Bronchial epithelial cell (primary cell): ENCODE results near the gene RFPL2. TPM values are rescaled to one million over a fixed set of nuclear protein-coding genes. Genes with fewer than 3 reads are reported as not detected.
A peak's percentile ranks its signal among the peaks of the same experiment; 100 is the strongest.

ENCODE experiments used
- DNase-seq: peaks from one replicate; pipeline ENCODE4 v3.0.0-alpha.2; 2010; ENCODE audit warnings: low read depth
- FAIRE-seq: peaks from 2 replicates; lab custom pipeline; 2011; peaks lifted over from hg19 to GRCh38; lab: Jason Lieb, UNC
- H3K27me3 ChIP-seq: 2 replicates; pipeline ENCODE4 v1.5.1; 2011; ENCODE audit warnings: low read length; ENCODE audit not compliant: control insufficient read depth, insufficient read depth
- H3K36me3 ChIP-seq: 2 replicates; pipeline ENCODE4 v1.5.1; 2011; ENCODE audit warnings: low read length; ENCODE audit not compliant: control insufficient read depth, insufficient read depth
- H3K4me3 ChIP-seq: 2 replicates; pipeline ENCODE4 v1.5.1; 2011; ENCODE audit warnings: mild to moderate bottlenecking, low read depth, low read length, control low read depth
- total RNA-seq: library from RNA; depleted of rRNA; stranded (reverse); fragments of >200 nt; gene quantifications from 2 replicates; pipeline ENCODE4 v1.2.1, GENCODE V29; 2014
- TF ChIP-seq, protein P1 (sequence below): IDR thresholded peaks from 2 replicates; pipeline ENCODE4 v1.5.1; 2011; ENCODE audit warnings: mild to moderate bottlenecking, moderate library complexity, low read length, control low read depth, inconsistent platforms; ENCODE audit not compliant: insufficient read depth, severe bottlenecking

The RFPL2 gene
- total RNA-seq, 1 donor from 2014 or later, result not detected

DNA sequence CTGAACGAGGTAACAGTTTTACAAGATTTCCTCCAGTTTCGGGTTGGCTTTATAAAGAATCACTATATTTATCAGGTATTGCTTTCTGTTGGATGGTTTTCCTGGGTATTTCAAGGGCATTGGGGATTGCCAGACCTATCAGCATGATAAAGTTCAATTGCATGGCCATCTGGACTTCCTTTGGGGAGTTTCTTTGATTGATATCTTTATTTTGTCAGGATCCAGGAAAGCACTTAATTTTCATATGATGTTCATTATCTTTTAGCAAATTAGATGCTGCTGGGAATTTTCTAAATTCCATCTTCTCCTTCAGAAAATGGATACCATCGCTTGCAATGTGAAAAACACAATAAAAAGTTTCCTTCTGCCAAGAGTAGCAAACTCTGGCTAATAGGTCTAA lies 21.2 kb downstream of the RFPL2 start:
- FAIRE-seq, result no peak
- TF ChIP-seq, protein P1, sequence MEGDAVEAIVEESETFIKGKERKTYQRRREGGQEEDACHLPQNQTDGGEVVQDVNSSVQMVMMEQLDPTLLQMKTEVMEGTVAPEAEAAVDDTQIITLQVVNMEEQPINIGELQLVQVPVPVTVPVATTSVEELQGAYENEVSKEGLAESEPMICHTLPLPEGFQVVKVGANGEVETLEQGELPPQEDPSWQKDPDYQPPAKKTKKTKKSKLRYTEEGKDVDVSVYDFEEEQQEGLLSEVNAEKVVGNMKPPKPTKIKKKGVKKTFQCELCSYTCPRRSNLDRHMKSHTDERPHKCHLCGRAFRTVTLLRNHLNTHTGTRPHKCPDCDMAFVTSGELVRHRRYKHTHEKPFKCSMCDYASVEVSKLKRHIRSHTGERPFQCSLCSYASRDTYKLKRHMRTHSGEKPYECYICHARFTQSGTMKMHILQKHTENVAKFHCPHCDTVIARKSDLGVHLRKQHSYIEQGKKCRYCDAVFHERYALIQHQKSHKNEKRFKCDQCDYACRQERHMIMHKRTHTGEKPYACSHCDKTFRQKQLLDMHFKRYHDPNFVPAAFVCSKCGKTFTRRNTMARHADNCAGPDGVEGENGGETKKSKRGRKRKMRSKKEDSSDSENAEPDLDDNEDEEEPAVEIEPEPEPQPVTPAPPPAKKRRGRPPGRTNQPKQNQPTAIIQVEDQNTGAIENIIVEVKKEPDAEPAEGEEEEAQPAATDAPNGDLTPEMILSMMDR, result no peak
- DNase-seq, result no peak
- Histone ChIP-seq H3K27me3 (no peaks in the 10 kb centered on the region), H3K36me3 (no peaks in the 10 kb centered on the region), H3K4me3 (no peak overlapping the region)

DNA sequence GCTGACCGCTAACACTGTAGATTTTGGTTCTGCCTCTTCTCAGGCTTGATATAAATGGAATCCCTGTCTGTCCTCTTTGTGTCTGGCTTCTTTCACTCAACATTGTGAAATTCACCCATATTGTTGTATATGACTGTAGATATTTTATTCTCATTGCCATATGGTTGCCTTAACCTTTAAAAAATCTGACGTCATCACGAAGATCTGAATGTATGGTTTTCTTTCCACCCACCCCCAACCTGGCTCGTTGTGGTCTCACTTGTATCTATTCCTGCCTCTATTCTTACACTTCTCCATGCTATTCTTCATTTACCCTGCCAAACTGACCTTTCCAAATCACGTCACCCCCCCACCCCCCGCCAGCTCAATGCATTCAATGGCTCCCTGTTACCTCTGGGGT lies 23.8 kb downstream of the RFPL2 start:
- H3K27me3 ChIP-seq, result no peaks in the 10 kb centered on the region
- no peak for FAIRE-seq
- TF ChIP-seq, protein P1, result no peak
- no peak for DNase-seq
- no peak overlapping the region for H3K4me3 ChIP-seq
- no peaks in the 10 kb centered on the region for H3K36me3 ChIP-seq

DNA sequence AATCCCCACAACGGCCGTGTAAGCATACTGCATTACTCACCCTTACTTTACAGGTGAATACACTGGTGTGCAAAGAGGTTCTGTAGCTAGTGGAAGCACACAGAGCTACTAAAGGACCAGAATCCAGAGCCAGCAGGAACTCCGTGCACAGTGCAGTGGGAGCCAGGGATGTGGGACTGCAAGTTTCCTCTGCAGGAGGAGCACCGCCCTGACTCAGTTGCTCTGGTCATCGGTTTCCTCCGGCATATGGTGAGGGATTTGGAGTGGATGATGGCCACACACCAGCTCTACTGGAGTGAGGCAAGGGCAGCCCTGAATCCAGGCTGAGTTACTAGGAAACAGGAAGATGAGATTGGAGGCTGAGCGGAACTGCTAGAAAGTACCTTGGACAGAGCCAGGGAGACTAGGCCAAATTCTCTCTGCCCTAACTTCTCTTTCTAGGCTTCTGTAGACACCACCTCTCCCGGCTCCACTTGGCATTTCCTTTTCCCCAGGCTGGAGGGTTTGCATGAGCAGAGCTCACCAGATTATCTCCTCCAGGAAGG lies 27.6 kb downstream of the RFPL2 start:
- TF ChIP-seq, protein P1, result no peak
- H3K36me3 ChIP-seq, result no peaks in the 10 kb centered on the region
- DNase-seq (no peak), FAIRE-seq (no peak)
- H3K27me3 ChIP-seq, result peaks cover 2% of the 10 kb centered on the region
- H3K4me3 ChIP-seq, result no peak overlapping the region

DNA sequence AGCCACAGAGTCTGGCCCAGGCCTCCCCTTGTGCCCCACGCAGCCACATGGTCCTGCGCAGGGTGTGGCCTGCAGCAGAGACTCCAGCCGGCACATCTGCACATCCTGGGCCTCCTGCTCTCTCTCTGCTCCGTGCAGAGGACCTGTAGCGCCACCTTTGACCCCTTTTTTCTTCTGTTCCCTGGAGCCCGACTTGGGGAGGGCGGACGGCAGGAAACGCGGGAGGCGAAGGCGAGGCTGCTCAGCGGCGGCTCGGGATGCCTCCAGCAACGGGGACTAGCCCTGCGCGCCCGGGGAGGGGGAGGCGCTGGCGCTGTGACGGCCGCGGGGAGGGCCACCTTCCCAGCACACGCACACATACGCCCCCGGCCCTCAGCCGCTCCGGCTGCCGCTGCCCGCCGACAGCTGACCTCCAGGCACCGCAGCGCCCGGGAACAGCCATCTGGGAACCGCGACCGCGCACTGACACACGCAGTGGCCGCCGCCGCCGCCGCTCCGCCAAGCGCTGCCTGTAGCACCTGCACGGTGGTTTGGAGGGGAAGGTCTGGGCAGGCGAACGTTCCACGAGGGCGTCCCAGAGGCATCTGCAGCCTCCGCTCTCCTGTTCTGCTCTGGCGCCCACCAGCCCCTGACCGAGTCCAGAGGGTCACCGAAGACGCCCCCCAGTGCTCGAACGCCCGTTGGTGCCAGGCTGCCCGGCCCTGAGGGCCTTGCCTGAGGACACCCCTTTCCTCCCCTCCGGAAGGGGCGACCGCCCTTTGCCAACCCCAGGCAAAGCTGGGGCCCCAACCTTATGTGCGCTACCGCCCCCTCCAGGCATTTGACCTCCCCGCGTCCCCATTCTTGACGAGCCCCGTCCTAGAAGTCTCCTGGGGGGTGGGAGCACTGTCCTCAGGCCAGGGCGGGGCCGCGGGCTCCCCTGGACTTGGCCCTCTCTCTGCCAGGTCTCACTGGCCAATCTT lies 28.9 kb downstream of the RFPL2 start:
- TF ChIP-seq, protein P1, result no peak
- FAIRE-seq (no peak), DNase-seq (no peak)
- H3K27me3 ChIP-seq, result peaks cover 2% of the 10 kb centered on the region
- H3K36me3 ChIP-seq, result no peaks in the 10 kb centered on the region
- H3K4me3 ChIP-seq, result no peak overlapping the region

DNA sequence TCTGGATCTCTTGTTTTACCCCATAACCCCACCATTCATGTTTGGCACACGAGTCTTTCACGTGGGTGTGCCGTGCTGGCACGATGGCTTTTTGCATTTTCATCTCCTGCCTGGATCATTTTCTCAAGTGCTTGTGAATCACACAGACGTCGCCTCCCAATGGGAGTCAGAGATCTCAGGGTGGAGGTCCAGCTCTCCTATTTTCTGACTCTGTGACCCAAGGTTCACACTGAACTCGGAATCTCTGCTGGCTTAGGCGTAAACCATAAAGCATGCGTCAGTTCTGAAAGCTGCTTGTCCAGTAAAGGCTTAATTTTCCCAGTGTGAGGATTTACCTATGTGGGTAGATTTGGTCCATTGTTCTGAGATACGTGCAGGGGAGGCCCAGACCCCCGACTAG lies 29.8 kb downstream of the RFPL2 start:
- peaks cover 2% of the 10 kb centered on the region for H3K27me3 ChIP-seq
- peak; percentile 28 for FAIRE-seq
- no peaks in the 10 kb centered on the region for H3K36me3 ChIP-seq
- TF ChIP-seq, protein P1, result no peak
- no peak for DNase-seq
- H3K4me3 ChIP-seq, result no peak overlapping the region
